ACHN (cell line): ENCODE measurements around the gene SLC28A2.
A peak's percentile ranks its signal among the peaks of the same experiment; 100 is the strongest.
"Not testable (repeated sequence)": the region's sequence is repeated elsewhere in the genome, so short reads cannot be mapped to it uniquely, and the experiment has no call there.

Source experiments
- DNase-seq: peaks from one replicate; pipeline ENCODE4 v3.0.0-alpha.2; 2015
- in situ Hi-C: cut with HindIII; loops from 2 replicates; pipeline ENCODE4 v1.10.0; 2017; ENCODE audit warnings: low sequenced_read_pairs, low pct_ligation_motif_present, low pct_unique_long_range_greater_than_20kb

SLC28A2 gene, protein sequence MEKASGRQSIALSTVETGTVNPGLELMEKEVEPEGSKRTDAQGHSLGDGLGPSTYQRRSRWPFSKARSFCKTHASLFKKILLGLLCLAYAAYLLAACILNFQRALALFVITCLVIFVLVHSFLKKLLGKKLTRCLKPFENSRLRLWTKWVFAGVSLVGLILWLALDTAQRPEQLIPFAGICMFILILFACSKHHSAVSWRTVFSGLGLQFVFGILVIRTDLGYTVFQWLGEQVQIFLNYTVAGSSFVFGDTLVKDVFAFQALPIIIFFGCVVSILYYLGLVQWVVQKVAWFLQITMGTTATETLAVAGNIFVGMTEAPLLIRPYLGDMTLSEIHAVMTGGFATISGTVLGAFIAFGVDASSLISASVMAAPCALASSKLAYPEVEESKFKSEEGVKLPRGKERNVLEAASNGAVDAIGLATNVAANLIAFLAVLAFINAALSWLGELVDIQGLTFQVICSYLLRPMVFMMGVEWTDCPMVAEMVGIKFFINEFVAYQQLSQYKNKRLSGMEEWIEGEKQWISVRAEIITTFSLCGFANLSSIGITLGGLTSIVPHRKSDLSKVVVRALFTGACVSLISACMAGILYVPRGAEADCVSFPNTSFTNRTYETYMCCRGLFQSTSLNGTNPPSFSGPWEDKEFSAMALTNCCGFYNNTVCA

DNA sequence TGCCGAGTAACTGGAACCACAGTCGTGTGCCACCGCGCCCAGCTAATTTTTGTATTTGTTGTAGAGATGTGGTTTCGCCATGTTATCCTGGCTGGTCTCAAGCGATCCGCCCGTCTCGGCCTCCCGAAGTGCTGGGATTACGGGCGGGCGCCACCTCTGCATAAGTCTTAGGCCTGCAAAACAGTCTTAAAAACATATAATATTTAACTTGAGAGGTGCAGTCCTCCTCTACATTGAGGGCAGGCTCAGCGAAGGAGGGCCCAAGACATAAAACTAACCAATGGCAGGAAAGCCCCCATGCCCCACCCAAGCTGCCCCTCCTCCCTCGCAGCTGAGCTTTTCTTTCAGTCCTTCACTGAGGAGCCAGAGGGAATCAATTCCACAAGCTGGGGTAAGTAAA is at the start of gene SLC28A2:
SLC28A2 (plus strand) TSS at position 347 of the 400 bp plus-strand sequence. CDS start 982 bp downstream, outside the sequence.
- no peak for DNase-seq
- in situ Hi-C loops: no loop called here

DNA sequence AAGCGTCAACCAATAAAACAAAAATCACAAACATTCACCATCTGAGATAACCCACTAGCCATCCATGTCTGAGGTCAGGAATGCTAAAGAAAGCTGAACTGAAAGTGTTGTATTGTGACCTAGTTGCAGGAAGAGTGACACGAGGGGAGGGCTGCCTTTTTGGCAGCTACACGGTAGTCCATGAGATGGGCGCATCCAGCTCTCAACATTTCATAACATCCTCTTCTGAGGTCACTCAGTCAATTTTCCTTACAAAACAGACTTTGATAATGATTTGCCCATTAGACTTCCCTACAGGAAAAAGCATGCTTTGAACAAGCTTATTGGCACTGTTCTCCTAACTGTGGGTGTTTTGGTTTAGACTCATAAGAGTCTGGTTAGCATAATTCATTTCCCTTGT is 48.9 kb upstream of the SLC28A2 start:
- in situ Hi-C loops: loop anchor here (25.0 kb wide), 1 partner anchor 184 kb away; the partner anchor contains the start of gene GATM

DNA sequence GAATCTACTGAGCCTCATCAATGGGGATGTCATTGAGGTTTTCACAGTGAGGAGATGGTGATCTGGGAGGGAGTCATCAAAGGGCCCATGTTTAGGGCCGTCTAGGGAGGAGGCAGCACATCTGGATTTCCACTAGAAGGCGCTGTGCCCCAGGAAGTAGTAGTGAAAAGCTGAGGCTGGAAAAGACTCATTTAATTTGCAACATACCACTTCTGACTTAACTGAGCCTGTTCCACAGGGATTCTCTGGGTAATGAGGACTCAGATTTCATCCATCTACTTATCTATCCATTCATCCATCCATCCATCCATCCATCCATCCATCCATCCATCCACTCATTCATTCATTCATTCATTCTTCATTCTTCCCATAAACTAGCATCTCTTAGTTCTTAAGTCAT is 46.8 kb upstream of the SLC28A2 start:
- in situ Hi-C loops: loop anchor here (25.0 kb wide), 1 partner anchor 182 kb away; the partner anchor contains the start of gene GATM
- DNase-seq: peak; percentile 67

More for the DNA sequence above, 48.9 kb upstream of the SLC28A2 start:
- DNase-seq: no peak

DNA sequence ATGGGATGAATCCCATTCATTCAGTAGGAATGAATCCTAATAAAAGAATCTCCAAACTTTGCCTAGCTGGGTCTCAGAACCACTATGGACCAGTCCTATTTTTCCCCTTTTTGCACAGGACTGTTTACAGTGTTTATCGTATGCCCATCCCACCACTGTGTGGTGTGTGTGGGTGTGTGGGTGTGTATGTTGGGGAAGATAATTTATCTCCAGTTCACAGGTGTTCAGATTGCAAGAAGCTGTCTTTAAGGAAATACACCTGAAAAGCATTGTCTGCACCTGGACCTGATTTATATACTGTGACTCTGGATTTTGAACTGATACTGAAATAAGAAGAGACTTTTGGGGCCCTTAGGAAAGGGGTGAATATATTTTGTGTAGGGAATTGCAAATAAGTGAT is 39.5 kb upstream of the SLC28A2 start:
- no peak for DNase-seq
- in situ Hi-C loops: loop anchor here (25.0 kb wide), 1 partner anchor 175 kb away; the partner anchor contains the start of gene GATM

DNA sequence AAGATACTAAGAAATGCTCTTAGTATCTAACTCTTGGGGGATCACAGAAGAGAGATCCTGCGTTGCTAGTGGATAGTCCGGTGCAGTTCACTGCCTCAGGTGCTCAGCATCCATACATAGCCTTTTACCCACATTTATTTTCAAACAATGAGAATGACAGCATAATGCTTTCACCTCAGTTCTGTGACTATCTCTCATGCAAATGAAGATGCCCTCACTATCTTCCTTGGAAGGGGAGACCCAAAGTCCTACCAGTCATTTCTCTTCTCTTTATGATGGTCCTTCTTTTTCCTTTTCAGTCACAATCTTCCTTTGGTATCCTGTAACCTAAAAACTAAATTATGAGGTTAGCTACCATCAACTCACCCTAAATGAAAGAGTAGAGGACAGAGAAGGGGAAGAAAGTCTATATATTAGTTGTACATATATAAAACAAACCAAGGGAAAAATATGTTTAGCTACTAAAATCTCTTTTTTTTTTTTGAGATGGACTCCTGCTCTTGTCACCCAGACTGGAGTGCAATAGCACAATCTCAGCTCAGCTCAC is 30.9 kb upstream of the SLC28A2 start:
- in situ Hi-C loops: loop anchor here (25.0 kb wide), 1 partner anchor 166 kb away; the partner anchor contains the start of gene GATM
- DNase-seq: no peak

DNA sequence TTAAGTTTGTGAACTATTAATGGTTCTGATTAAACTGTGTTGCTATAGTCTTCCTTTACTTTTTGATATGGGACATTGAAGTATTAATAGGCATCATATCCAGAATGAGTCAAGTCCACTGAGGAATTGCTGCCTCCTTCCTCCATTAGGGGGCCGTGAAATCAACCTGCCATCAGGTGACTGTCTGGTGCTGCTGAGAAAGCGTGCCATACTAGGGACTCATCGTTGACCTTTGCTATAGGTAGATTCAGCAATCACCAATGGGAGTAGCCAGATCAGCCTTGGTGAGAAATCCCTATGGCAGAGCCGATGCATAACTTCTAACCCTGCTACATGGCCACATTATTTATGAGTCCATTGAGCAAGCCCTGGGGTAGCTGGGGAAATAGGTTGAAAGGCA is 30.1 kb upstream of the SLC28A2 start:
- no peak for DNase-seq

DNA sequence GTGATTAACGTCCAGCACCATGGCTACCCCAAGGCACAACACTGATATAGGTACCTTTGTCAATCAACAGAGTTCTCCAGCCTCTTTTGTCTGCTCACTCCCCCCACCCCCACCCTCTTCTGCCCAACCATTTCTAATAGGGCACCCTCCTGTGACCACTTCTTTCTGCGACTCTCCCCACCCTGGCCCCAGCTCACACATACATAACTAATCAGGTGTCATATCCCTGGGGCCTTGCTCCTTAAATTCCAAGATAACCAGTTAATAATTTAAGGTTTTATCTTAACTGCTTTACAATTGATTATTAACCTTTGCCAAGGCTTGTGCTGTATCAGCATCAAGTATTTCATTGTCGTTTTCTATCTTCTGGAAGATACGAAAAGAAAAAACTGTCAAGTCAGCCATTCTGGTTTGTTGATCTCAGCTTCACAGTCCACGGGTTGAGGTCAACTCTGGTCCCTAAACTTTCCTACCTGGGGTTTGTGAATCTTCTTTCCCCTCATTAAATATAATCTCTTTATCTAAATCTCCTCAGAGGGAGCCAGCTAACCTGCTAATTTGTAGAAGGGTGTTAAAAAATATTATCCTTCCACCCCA is 27.3 kb upstream of the SLC28A2 start:
- DNase-seq: no peak
- in situ Hi-C loops: loop anchor here (25.0 kb wide), 1 partner anchor 163 kb away; the partner anchor contains the start of gene GATM

More for the DNA sequence above, 30.1 kb upstream of the SLC28A2 start:
- in situ Hi-C loops: loop anchor here (25.0 kb wide), 1 partner anchor 165 kb away; the partner anchor contains the start of gene GATM

DNA sequence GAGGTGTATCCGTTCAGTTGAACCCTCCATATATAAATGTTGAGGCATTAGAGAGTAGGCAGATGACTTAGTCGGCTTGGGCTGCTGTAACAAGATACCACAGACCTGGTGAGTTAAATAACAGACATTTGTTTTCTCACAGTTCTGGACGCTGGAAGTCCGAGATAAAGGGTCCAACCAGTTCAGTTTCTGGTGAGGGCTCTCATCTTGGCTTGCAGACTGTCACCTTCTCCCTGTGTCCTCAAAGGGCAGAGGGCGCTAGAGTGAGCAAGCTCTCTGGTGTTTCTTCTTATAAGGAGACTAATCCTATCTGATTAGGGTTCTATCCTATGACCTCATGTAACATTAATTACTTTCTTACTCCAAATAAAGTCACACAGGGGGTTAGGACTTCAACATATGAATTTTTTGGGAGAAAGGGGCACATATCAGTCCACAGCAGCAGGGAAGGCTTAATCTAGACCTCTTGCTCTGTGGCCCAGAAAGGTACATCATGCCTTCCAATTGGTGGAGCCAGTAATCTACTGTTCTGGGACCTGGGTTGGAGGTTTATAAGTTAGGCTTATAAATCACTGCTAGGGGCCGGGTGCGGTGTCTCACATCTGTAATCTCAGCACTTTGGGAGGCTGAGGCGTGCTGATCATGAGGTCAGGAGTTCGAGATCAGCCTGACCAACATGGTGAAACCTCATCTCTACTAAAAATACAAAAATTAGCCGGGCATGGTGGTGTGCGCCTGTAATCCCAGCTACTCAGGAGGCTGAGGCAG is 26.3 kb upstream of the SLC28A2 start:
- in situ Hi-C loops: no loop called here
- DNase-seq: no peak

DNA sequence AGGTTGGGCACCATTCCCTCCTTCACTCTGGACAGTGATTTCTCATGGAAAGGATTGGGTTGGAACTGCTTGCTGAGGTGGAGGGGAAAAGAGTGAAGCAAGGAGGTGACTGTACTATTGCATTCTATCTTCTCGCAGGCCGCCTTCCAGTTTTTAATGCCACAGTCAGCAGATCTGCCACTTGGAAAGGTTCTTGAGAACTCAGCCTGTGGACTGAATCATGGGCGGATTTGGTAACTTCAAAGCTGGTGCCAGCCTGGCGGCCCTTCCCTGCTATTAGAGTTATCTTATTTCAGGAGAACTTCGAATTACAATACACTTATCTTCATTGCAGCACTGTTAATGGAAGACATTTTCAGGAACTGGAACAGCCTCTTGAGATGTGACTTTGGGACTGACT is 23.1 kb upstream of the SLC28A2 start:
- DNase-seq: no peak
- in situ Hi-C loops: no loop called here

DNA sequence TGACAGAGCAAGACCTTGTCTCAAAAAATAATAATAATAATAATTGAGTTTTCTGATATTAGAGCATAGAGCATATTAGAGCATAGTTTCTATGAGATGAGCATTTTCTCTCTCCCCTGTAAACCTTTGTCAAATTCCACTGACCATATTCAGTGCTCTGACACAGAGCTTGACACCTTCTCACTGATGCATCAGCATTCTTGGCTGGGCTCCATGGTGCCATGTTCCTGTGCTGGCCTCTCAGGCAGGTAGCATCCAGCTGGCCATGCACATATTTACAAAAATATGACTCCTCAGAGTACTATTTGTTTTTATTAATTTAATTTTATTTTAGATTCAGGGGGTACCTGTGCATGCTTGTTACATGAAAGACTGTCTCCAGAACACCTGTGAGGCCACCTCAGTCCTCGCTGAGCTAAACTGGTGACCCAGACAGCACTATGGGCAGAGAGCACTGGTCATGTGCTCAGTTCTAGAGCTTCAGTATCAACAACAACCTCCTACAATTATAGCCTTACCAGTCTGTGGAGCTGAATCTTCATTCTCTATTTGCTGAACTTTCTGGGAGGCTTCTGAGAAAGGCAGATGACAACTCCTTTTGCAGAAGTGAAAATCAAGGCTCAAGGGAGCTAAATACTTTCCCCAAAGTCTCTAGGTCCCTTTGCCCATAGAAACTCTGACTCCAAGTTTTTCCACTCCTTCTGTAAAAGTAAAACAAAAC is 21.6 kb upstream of the SLC28A2 start:
- DNase-seq: no peak
- in situ Hi-C loops: no loop called here

DNA sequence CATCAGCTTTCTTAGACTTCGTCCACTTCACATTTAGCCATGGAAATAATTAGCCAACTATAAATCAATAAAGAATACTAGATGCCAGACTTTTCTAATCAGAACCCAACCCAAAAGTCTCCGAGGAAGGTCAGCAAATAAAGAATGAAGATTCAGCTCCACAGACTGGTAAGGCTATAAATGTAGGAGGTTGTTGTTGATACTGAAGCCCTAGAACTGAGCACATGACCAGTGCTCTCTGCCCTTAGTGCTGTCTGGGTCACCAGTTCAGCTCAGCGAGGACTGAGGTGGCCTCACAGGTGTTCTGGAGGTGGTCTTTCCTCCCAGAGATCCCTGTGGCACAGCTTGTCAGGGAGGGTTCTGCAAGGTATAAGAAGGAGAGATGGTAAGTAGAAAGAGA is 20.9 kb upstream of the SLC28A2 start:
- no peak for DNase-seq
- in situ Hi-C loops: no loop called here

DNA sequence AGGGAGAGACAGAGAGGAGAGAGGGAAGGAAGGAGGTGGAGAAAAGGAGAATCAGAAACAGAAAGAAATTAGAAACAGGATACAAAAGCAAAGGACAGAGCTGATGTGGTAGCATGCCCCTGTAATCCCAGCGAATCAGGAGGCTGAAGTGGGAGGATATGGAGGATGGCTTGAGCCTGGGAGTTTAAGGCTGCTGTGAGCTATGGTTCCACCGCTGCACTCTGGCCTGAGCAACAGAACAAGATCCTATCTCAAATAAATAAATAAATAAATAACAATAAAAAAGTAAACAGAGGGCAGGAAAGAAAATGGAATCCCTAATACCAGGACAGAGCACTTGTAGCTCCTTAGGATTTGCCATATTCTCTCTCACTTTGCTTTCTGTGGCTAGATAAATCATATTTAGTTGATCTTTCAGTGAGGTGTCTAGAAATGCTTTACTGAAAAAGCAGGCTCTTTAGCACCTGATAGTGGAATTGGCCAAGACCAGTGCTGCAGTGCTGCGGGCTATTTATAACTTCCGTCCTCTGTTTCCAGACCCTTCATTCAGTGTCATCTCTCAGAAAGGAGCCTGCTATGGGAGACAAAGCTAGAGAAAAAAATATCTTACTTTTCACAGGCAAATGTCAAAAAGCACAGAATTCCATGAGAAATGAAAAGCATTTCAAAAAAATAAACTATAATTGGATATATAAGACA is 20.0 kb upstream of the SLC28A2 start:
- in situ Hi-C loops: no loop called here

DNA sequence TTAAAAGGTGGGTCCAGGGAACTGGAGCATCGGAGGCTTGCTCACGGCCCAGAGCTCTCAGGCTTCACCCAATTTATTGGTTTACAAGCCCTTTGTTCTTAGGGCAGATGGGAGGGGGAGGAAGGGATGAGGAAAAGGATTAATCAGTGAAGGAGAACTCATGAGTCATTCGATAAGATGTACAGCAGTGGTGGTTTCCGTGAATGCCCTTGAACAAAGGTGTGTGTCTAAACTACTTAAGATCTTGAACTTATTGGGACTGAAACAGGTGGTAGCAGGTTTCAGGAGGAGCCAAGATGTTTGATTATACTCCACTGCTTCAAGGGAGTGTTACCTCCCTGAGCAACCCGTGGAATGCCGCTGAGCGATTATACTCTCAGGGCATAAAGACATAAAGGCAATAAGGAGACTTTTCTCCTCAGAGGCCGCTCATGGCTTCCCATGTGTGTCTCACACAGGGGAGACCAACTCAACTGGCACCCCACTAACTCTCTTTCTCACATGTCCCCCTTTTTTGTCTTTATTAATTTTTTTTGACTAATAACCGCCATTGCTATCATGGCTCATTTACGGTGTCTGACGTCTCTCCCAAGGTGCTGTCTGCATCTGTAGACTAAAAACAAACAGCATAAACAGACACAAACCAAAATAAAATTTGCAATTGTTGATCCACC is 17.3 kb upstream of the SLC28A2 start:
- in situ Hi-C loops: no loop called here

More for the DNA sequence above, 20.0 kb upstream of the SLC28A2 start:
- no peak for DNase-seq

DNA sequence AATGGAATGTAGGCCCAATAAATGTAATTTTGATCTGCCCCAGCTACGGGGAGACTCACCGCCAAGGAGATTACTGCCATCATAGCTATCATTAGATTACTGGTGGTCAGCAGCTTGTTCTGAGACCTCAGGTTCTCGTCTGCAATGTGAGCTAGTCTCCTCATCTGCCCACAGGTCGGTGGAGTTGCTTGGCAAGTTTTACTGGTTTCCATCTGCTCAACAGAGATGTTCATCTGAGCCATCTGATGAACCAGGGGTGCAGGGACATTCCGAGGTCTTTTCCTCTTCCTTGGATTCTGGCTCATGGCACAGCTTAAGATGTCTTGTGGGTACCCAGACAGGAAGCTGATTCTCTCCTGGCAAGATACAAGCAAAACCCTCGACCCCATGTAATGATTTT is 15.2 kb upstream of the SLC28A2 start:
- in situ Hi-C loops: not testable (repeated sequence)

More for the DNA sequence above, 17.3 kb upstream of the SLC28A2 start:
- DNase-seq: peak; percentile 7

DNA sequence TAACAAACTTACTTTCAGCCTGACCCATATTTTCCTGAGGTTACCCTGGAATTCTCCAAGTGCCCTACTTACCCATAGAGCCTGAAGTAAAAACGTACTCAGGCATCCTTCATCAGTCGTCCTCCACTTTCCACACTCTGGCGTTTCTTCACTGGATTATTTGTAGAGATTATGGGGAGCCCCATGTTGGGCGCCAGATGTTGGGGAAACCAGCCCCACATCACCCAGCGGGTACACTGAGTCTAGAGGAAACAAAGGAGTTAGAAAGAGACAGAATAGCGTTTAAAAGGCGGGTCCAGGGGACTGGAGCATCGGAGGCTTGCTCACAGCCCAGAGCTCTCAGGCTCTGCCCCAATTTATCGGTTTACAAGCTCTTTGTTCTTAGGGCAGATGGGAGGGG is 9.7 kb upstream of the SLC28A2 start:
- DNase-seq: no peak
- in situ Hi-C loops: no loop called here

More for the DNA sequence above, 15.2 kb upstream of the SLC28A2 start:
- not testable (repeated sequence) for DNase-seq

DNA sequence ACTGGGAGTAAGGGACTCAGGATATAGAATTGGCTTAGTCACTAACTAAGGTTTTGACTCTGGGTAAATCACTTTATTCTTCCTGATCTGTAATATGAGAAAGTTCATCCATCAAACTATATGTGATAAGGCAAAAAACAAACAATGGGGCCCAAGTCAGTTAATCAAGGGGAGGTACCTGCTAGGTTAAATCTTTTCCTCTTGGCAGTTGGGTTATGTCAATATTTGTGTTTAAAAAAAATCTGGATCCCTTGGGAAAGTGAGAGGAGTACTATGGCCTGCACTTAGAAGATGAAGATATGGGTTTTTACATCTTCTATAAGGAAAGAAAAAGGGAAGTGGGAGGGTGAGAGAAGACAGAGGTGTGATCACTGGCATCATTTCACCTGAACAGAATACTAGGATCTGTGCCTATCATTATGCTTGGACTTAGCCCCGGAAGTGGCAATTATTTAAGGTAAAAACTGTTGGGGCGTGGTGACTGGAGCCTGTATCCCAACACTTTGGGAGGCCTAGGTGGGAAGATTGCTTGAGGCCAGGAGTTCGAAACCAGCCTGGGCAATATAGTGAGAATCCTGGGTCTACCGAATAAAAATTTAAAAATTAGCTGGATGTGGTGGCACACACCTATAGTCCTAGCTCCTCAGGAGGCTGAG is 2.8 kb upstream of the SLC28A2 start:
- in situ Hi-C loops: no loop called here
- DNase-seq: no peak
